Epithelial cell of esophagus (primary cell): ENCODE measurements around the gene GNG7.

ENCODE experiments used
- DNase-seq: peaks from one replicate; pipeline ENCODE4 v3.0.0; 2010; ENCODE audit warnings: low read depth
- H3K4me3 ChIP-seq: 2 replicates; pipeline ENCODE4 v1.5.1; 2011; ENCODE audit warnings: mild to moderate bottlenecking, low read length, control low read depth
- CTCF ChIP-seq: IDR thresholded peaks from 2 replicates; pipeline ENCODE4 v1.5.1; 2011; ENCODE audit warnings: low read depth, mild to moderate bottlenecking, low read length, control low read depth, inconsistent platforms; ENCODE audit not compliant: insufficient read depth; ENCODE audit errors: missing control alignments

GNG7 gene

GRCh38 chr19:2552859-2553258 is 149.6 kb downstream of the GNG7 start:
- no peak overlapping the region for H3K4me3 ChIP-seq
- no peak for DNase-seq
- no peak for TF ChIP-seq CTCF

GRCh38 chr19:2551864-2552185 is 150.7 kb downstream of the GNG7 start:
- no peak overlapping the region for H3K4me3 ChIP-seq
- DNase-seq, result no peak
- no peak for TF ChIP-seq CTCF

GRCh38 chr19:2551172-2551863 is 151.2 kb downstream of the GNG7 start:
- no peak overlapping the region for H3K4me3 ChIP-seq
- DNase-seq, result no peak
- TF ChIP-seq CTCF, result no peak

- H3K4me3 ChIP-seq, result no peak overlapping the region
- TF ChIP-seq CTCF, result no peak
- no peak for DNase-seq
These were observed 151.9 kb downstream of the GNG7 start for GRCh38 chr19:2550431-2551171.

- no peak for DNase-seq
- no peak for TF ChIP-seq CTCF
- H3K4me3 ChIP-seq, result no peak overlapping the region
These were observed 152.7 kb downstream of the GNG7 start for GRCh38 chr19:2549701-2550191.

GRCh38 chr19:2548966-2549365 is 153.5 kb downstream of the GNG7 start:
- DNase-seq, result no peak
- no peak overlapping the region for H3K4me3 ChIP-seq
- TF ChIP-seq CTCF, result no peak
